ENCODE results near the gene ZNF790.

DNA sequence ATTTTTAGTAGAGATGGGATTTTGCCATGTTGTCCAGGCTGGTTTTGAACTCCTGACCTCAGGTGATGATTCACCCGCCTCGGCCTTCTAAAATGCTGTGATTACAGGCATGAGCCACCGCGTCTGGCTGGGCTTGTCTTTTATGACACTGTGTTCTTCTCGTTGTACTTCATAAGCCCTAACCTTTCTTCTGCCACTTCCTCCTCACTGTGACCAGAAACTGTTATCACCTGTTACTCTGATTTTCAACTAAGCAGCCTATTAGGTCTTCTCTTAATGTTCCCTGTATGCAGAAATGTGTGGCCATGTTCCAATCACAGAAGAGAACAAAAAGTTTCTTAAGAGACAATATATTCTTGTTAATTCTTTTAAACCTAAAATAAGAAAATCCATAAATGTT lies 16.4 kb downstream of the ZNF790 start:
- TF ChIP-seq CTCF (conservative IDR thresholded peaks at IDR 0.05 in 1 of 2, IDR thresholded peaks at IDR 0.05 in 1 of 2; ENCODE audit: low read depth in 1 of 2, low read length in 2 of 2) (no peak), EZH2 (IDR thresholded peaks at IDR 0.05; ENCODE audit: low read length, missing control alignments) (no peak)

Measured in fibroblast of lung (primary cell).